Fibroblast of skin of abdomen (primary cell): Measurements from ENCODE around the gene CHRM5.
"Not testable (repeated sequence)": the region's sequence is repeated elsewhere in the genome, so short reads cannot be mapped to it uniquely, and the experiment has no call there.

Experiments used
- DNase-seq: peaks from one replicate; pipeline ENCODE4 v3.0.0-alpha.2; 2013

The CHRM5 gene

DNA sequence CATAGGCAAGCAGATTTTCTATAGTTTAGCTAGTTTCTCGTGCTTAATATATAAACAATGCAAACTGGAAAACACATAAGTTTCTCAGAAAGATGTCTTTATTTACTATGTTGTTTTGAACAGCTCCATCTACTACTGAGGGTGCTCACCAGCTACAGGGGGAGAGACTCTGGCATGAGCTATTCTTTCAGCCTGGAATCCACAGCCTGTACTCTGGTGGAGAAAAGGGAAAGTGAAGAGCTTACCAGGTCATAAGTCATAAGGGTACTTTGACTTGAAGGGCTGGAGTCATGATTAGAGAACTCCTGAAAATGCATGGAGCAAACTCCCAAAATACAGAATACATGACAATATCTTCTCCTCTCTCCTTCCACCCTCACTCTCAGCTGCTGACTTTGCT is 75.1 kb downstream of the CHRM5 start:
- no peak for DNase-seq

DNA sequence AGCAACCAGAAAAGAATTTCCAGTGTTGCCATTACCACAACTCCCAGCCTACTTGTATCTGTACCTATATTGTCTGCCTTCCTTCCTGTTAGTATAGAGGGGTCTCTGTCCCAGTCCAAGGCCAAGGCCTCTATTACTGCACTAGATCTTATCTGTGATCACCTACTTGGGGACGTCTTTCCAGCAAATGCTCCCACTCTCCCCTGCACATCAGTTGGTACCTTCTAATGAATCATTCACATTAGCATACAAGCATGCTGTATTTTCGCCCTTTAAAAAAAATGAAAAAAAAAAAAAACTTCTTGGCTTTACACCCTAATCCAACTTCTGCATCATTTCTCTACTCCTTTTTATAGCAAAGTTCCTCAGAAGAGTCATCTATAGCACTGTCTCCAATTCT is 75.5 kb downstream of the CHRM5 start:
- no peak for DNase-seq

DNA sequence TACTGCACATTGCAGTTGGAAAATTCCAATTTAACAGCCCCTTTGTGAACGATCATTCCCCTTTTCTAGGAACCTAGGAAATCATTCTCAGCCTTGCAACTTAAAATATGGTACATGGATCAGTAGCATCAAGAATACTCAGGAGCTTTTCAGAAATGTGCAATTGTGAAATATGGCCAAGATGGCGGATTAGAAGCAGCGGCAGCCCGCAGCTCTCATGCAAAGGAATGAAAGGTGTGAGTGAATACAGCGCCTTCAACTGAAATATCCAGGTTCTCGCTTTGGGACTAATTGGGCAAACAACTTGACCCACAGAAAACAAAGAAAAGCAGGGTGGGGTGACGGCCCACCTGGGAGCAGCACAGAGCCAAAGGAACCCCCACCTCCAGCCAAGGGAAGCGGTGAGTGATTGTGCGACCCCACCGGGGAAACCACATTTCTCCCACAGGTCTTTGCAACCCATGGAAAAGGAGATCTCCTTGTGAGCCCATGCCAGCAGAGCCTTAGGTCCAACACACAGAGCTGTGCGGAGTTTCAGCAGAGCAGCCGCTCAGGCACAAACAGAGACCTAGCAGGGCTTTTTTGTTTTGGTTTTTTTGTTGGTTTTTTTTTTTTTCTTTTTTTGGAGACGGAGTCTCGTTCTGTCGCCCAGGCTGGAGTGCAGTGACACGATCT is 78.3 kb downstream of the CHRM5 start:
- no peak for DNase-seq

DNA sequence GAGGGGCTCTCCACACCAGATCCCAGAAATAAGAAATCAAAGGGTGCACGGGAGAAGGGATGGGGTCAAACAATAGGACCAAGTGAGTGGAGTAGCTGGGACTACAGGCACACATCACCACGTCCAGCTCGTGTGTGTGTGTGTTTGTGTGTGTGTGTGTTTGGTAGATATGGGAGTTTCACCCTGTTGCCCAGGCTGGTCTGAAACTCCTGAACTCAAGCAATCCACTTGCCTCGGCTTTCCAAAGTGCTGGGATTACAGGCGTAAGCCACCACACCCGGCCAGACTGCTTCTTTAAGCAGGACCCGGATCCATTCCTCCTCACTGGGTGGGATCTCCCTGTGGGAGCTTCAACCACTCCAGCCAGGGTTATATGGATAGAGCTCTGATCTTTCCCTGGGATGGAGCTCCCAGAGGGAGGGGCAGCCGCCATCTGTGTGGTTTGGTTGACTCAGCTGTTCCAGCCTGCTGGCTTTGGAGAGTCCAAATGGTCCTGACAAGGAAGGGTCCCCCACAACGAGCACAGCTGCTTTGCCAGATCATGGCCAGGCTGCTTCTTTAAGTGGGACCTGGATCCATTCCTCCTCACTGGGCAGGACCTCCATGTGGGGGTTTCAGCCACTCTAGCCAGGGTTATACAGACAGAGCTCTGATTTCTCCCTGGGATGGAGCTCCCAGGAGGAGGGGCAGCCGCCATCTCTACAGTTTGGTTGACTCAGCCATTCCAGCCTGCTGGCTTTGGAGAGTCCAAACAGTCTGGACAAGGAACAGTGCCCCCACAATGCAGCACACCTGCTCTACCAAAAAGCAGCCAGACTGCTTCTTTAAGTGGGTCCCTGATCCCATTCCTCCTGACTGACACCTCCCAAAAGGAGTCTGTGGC is 79.8 kb downstream of the CHRM5 start:
- peak; percentile 44 for DNase-seq

DNA sequence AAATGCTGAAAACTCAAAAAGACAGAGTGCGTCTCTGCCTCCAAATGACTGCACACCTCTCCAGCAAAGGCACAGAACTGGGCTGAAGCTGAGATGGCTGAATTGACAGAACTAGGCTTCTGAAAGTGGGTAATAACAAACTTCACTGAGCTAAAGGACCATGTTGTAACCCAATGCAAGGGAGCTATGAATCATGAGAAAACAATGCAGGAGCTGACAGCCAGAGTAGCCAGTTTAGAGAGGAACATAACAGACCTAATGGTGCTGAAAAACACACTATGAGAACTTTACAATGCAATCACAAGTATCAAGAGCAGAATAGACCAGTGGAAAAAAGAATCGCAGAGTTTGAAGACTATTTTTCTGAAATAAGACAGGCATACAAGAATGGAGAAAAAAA is 80.8 kb downstream of the CHRM5 start:
- DNase-seq, result peak; percentile 82

DNA sequence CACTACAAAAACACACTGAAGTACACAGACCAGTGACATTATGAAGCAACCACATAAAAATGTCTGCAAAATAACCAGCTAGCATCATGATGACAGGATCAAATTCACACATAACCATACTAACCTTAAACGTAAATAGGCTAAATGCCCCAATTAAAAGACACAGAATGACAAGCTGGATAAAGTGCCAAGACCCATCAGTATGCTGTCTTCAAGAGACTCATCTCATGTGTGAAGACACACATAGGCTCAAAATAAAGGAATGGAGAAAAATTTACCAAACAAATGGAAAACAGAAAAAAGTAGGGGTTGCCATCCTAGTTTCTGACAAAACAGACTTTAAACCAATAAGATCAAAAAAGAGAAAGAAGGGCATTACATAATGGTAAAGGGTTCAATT is 82.1 kb downstream of the CHRM5 start:
- not testable (repeated sequence) for DNase-seq

DNA sequence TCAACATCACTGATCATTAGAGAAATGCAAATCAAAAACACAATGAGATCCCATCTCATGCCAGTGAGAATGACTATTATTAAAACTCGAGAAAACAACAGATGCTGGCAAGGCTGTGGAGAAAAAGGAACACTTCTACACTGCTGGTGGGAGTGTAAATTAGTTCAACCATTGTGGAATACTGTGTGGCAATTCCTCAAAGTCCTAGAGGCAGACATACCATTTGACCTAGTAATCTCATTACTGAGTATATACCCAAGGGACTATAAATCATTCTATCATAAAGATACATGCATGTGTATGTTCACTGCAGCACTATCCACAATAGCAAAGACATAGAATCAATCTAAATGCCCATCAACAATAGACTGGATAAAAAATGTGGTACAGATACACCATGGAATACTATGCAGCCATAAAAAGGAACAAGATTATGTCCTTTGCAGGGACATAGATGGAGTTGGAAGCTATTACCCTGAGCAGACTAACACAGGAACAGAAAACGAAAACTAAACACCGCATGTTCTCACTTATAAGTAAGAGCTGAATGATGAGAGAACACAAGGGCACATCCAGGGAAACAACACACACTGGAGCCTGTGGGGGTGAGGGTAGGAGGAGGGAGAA is 85.9 kb downstream of the CHRM5 start:
- DNase-seq, result no peak

DNA sequence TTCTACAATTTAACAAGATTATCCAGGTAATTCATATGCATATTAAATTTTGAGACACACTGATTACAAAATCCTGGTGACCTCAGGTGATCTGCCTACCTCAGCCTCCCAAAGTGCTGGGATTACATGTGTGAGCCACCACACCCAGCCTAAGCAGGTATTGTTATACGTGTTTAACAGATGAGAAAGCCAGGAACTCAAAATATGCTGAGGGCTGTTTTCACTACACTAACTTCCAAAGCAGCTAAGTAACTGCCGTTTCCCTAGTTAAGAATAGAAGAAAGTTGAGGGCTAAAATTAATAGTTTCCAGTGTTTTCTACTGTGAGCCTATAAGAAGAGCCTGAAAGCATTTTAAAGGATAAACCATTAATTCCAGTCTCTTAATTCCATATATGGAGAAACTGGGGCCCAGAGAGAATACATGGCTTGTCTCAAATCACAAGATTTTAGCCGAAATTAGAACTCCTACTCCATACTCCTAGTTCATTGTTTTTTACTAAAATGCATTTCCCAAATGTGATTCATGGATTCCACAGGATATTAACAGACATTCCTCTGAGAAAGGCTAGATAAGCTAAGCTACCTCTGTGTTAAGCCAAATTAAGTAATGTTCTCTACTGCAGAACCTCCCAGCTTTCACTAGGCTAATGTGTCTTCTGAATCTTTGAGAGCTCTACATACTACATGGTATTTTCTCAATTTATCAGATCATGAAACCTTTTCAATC is 87.7 kb downstream of the CHRM5 start:
- peak; percentile 92 for DNase-seq

DNA sequence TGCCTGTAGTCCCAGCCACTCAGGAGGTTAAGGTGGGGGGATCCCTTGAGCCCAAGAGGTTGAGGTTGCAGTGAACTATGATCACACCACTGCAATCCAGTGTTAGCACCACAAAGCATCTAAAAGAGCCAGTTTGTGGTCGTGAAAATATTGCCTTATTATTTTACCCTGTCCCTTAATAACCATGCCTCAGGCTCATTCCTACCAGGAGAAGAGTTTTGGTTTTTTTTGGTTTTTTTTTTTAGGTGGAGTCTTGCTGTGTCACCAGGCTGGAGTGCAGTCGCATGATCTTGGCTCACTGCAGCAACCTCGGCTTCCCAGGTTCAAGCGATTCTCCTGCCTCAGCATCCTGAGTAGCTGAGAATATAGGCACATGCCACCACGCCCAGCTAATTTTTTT is 88.6 kb downstream of the CHRM5 start:
- DNase-seq, result peak; percentile 44

DNA sequence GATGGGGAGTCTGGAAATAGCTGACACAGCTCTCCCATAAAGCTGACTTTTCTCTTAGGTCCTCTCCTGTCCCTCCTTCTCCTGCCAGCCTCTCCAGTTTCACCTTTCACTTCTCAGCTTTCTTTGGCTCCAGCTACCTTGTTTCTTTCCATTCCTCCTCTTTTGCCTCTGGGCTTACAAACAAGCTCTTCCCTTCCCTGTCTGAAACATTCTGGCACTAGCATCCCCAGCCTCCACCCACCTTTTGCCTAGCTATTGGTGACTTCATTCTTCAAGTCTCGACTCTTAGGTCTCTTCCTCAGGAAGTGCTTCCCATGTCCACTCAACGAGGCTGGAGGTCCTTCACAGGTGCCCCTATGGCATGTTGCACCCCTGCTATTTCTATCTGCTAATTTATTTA is 91.2 kb downstream of the CHRM5 start:
- DNase-seq, result no peak

DNA sequence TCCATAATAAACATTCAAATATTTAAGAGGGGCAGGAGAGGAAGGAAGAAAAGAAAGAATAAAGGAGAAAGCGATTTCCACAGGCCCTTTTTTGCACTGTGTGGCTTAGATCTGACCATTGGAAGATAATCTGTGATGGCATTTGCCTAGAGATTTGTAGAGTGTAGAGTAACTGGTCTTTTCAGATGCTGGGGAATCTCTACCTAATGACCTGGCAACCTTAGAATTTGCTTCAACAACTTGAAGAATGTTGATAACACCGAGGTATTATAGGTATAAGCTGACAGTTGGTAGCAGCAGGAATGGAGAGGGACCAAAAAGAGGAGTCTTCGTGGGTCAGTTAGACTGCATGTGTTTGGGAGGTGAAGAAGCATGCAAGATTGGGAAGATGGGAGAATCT is 91.6 kb downstream of the CHRM5 start:
- no peak for DNase-seq

DNA sequence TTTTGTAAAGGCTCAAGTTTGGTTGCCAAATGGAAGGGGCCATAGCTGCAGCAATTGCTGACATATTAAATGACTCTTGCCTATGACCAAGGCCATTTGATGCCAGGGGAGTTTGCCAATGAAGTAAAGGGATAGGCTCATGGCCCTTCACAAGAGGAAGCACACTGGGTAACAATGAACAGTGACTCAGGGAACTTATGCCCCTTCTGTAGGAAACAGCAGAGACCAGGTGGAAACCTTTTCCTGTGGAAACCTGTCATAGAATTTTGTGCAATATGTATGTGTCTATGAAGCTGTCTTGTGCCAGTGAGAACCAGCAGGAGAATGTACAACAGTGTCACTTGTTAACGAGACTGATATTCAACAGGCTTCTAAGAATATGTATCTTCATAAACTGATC is 96.1 kb downstream of the CHRM5 start:
- DNase-seq, result no peak

DNA sequence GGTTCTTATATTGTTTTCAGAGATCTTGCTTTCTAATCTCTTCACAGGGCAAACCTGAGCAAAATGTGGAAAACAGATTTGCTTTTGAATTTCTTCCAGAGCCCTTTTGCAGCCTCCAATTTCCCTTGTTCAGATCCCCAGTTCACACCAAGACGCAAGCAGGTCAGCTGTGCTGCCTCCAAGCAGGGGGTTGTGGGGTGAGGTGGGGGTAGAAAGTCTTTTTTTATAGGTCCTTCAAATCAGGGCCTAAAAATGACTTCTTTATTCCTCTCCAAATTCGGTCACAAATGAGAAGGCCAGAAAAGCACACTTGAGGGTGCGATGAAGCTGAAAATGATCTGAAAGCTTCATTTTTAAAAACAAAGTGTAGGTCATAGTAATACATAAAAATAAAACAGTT is 97.0 kb downstream of the CHRM5 start:
- DNase-seq, result no peak

DNA sequence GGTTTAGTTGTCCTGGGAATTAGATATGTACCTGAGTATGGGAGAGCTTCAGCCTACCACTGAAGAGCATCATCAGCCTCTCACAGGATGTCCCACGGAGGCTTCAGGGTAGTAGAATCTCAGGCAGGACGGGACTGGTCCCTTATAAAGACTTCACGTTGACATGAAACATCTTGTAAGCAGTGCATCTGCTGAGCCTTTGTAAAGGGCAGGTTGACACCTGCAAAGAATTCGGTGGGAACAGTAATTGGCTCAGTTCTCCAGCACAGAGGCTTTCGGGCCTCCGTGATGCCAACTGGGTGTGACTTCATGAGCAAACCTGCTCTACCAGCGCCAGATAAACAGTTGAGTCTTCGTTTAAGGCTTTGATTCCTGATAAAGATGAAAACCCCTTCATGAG is 97.6 kb downstream of the CHRM5 start:
- no peak for DNase-seq

DNA sequence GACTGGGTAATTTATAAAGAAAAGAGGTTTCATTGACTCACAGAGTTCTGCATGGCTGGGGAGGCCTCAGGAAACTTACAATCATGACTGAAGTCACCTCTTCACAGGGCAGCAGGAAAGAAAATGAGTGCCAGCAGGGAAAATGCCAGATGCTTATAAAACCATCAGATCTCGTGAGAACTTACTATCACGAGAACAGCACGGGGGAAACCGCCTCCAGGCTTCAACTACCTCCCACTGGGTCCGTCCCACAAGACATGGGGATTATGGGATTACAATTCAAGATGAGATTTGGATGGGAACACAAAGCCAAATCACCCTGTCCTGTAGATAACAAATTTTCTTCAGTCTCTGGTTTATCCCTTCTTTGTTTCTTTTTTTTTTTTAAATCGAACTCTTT is 101.7 kb downstream of the CHRM5 start:
- DNase-seq, result no peak

DNA sequence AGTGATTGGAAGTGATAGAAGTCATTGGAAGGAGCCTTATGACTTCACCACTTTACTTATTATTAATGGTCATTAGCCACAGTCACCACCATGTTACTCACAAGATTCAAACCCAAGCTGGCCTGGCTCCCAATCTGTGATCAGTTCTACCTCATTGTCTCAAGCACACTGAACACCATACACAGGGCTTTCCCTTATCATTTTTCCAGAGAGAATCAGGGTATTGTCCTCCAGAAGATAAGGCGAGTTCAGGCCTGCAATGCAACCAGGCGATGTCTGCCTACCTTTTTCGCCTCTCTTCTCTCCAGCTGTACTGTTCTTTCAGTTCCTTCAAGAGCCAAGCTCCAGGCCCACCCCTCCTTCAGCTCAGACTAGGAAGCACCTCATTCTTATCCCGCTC is 108.5 kb downstream of the CHRM5 start:
- no peak for DNase-seq

DNA sequence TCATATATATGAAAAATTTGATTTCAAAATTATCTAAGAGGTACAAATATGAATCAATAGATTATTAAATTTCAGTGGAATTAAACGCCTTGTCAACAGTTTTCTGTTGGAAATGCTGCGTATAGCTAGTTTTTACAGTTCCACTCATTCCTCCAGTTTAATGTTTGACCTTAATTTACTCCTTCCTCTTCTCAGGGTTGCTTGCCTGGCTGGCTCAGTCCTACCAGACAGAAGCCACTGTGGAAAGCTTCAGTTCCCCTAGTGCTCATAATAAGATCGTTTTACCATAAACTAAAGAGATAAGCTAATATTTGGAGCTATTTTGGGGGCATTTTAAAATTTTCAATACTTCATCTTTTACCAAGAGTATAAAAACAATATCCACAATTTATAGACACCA is 110.6 kb downstream of the CHRM5 start:
- no peak for DNase-seq

DNA sequence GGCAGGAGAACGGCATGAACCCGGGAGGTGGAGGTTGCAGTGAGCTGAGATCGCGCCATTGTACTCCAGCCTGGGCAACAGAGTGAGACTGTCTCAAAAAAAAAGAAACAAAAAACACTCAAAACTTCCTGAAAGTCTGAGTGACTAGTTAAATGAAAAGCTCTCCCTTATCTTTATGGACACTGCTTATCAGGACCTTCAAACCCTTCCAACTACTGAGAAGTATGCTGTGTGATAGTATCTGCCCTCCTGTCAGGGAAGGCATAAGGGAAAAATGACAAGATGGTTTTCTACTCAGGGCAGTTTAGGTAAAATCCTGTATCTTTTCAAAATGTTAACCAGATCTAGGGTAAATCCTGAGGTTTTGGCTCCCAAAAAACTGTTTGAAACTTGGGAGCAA is 111.6 kb downstream of the CHRM5 start:
- DNase-seq, result no peak

DNA sequence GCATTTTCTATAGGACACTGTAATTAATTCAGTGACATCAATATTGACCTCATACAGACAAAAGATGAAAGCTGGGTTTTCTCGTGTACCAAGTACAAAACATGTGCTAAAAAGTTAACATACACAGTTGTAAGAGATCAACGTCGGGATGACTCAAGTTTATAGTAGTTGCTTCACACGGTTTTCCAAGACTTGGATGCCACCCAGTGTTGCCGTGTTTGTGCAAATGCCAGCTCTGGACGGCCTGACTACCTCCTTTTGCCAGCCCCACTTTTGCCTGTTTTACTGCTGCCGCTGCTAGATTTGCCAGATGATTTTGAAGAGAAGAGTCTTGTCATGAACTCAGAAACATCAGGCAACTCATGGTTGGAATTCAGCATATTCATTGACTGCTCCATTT is 115.8 kb downstream of the CHRM5 start:
- DNase-seq, result no peak

DNA sequence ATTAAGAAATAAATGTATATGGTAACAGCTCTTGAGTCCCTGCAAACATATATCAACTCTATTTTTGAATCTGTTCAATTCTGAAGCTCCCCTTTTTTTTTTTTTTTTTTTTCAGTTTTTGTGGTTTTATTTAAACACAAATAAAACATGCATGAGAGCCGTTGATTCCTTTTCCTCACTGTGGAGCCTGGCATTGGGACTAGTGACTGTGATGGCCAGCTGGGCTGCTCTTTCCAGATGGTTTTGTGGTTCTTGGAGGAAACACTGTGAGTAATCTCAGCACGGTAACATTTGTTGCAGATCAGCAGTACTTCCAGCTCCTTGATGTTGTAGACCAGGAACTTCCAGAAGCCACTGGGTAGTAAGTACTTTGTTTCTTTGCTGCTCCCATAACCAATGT is 117.4 kb downstream of the CHRM5 start:
- DNase-seq, result peak; percentile 8

DNA sequence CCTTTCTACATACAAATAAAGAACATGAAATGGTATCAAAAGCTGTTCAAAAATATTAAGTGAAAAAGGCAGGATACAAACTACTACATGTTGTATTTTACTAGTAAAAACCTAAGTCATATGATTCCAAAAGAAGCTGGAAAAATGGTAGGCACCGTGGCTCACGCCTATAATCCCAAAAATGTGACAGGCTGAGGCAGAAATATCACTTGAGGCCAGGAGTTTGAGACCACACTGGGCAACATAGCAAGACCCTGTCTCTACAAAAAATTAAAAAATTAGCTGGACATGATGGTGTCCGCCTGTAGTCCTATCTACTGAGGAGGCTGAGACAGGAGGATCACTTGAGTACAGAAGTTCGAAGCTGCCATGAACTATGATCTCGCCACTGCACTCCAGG is 131.6 kb downstream of the CHRM5 start:
- DNase-seq, result no peak

DNA sequence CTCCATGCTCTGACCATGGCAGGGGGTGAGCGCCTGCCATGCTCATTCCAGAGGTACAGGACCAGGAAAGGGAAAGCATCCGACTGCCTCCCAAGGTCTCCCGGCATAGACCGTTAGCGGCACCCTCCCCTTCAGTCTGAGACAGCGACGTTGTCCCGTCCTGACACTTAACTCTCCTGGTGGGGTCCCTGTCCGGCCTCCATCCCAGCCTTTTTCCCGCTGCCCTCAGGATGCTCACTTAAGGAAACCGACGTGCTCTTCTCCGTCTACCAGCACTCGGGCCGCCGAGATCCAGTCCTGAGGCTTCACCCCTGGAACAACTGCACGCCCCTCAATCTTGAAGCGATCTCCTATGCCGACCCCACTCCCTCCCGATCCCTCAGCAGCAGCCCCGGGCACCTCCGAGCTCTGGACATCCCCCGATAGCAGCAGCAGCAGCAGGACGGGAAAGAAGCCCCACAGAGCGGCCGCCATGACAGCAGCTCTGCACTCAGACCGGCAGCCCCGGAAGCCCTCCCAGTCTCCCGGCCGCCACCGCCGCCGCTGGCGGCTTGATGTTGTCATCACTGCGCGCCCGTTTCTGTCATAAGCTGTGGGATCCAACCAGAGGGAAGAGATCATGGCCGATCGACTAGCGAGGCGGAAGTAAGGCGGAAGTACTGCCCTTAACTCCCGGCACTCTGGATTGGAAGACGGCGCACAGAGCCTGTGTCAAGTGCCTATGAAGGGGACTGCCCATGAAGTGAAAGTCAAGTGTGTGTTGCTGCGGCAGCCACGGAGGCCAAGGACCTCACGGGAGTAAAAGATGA is 133.3 kb downstream of the CHRM5 start, which contains the start of the genes EMC7 and PGBD4:
EMC7 (minus strand) TSS at position 497 of the 809 bp plus-strand sequence; CDS start at position 474, 23 bp downstream.
PGBD4 (plus strand) TSS at position 718 of the 809 bp plus-strand sequence. CDS start 449 bp downstream, outside the sequence.
- DNase-seq, result peak; percentile 99
